ENCODE results near the gene MRTFA.
"Not testable (repeated sequence)": the region's sequence is repeated elsewhere in the genome, so short reads cannot be mapped to it uniquely, and the experiment has no call there.

MRTFA gene

GRCh38 chr22:40521046-40521445, 115.5 kb downstream of the MRTFA start:
- no peak for DNase-seq (ENCODE audit: low read depth in 2 of 2)

- DNase-seq (ENCODE audit: low read depth in 2 of 2): no peak
Measured at GRCh38 chr22:40520562-40520961, 116.0 kb downstream of the MRTFA start.

- no peak for DNase-seq (ENCODE audit: low read depth in 2 of 2)
Measured at GRCh38 chr22:40519948-40520331, 116.6 kb downstream of the MRTFA start.

GRCh38 chr22:40519284-40519947, 117.1 kb downstream of the MRTFA start:
- no peak for DNase-seq (ENCODE audit: low read depth in 2 of 2)

GRCh38 chr22:40518840-40519239, 117.7 kb downstream of the MRTFA start:
- no peak for DNase-seq (ENCODE audit: low read depth in 2 of 2)

- DNase-seq (ENCODE audit: low read depth in 2 of 2): no peak
Measured at GRCh38 chr22:40517631-40518030, 118.9 kb downstream of the MRTFA start.

- no peak for DNase-seq (ENCODE audit: low read depth in 2 of 2)
Measured at GRCh38 chr22:40516416-40516815, 120.1 kb downstream of the MRTFA start.

GRCh38 chr22:40512426-40513136, 123.9 kb downstream of the MRTFA start:
- DNase-seq (ENCODE audit: low read depth in 2 of 2): peak; percentile 100

GRCh38 chr22:40511604-40512003, 124.9 kb downstream of the MRTFA start:
- DNase-seq (ENCODE audit: low read depth in 2 of 2): no peak

GRCh38 chr22:40510631-40511364, 125.7 kb downstream of the MRTFA start:
- DNase-seq (ENCODE audit: low read depth in 2 of 2): no peak

GRCh38 chr22:40509401-40510134, 127.0 kb downstream of the MRTFA start:
- DNase-seq (ENCODE audit: low read depth in 2 of 2): peak; percentile 86 to 88

GRCh38 chr22:40508046-40508445, 128.5 kb downstream of the MRTFA start:
- DNase-seq (ENCODE audit: low read depth in 2 of 2): not testable (repeated sequence)

GRCh38 chr22:40507491-40507890, 129.0 kb downstream of the MRTFA start:
- DNase-seq (ENCODE audit: low read depth in 2 of 2): no peak

GRCh38 chr22:40506762-40507161, 129.8 kb downstream of the MRTFA start:
- no peak for DNase-seq (ENCODE audit: low read depth in 2 of 2)

- no peak for DNase-seq (ENCODE audit: low read depth in 2 of 2)
Measured at GRCh38 chr22:40504285-40505249, 132.0 kb downstream of the MRTFA start.

- no peak for DNase-seq (ENCODE audit: low read depth in 2 of 2)
Measured at GRCh38 chr22:40502919-40503318, 133.6 kb downstream of the MRTFA start.

GRCh38 chr22:40500465-40500786, 136.1 kb downstream of the MRTFA start:
- DNase-seq (ENCODE audit: low read depth in 2 of 2): not testable (repeated sequence)

GRCh38 chr22:40499209-40499623, 137.3 kb downstream of the MRTFA start:
- peak; percentile 95 to 97 for DNase-seq (ENCODE audit: low read depth in 2 of 2)

- DNase-seq (ENCODE audit: low read depth in 2 of 2): peak; percentile 76 to 78
Measured at GRCh38 chr22:40498420-40499208, 137.9 kb downstream of the MRTFA start.

- DNase-seq (ENCODE audit: low read depth in 2 of 2): no peak
Measured at GRCh38 chr22:40493441-40493840, 143.1 kb downstream of the MRTFA start.
